HPDE6-E6E7 (cell line): ENCODE data around the gene ZDHHC14.
A peak's percentile ranks its signal among the peaks of the same experiment; 100 is the strongest.
"Not testable (repeated sequence)": the region's sequence is repeated elsewhere in the genome, so short reads cannot be mapped to it uniquely, and the experiment has no call there.

Source experiments
- DNase-seq: peaks from one replicate; pipeline ENCODE4 v3.0.0; 2011; ENCODE audit warnings: missing footprints; ENCODE audit errors: extremely low spot score

The ZDHHC14 gene

DNA sequence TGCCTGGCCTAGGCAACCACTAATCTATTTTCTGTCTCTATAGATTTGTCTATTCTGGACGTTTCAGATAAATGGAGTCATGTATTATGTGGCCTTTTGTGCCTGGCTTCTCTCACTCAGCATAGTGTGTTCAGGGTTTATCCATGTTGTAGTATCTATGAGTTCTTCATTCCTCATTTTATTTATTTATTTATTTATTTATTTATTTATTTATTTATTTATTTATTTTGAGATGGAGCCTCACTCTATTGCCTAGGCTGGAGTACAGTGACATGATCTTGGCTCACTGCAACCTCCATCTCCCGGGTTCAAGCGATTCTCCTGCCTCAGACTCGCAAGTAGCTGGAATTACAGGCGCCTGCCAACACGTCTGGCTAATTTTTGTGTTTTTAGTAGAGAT is 86.3 kb downstream of the ZDHHC14 start:
- DNase-seq: not testable (repeated sequence)

DNA sequence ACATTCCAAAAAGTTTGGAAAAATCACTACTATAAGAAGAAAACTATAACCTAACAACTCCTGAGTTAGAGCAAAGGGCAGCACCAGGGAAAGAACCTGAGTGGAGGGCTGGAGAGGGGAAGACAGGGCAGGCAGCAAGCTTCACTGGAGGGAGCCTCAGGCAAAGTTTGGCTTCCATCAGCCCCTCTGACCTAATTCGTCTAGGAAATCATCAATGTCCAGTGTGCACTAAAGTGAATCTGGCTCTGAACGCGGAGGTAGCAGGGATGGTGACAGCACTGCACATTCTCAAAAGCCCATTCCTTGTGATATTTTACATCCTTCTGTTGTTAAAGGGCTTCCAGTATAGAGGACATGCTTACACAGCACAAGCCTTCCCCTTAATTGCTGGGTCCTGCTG is 87.1 kb downstream of the ZDHHC14 start:
- no peak for DNase-seq

DNA sequence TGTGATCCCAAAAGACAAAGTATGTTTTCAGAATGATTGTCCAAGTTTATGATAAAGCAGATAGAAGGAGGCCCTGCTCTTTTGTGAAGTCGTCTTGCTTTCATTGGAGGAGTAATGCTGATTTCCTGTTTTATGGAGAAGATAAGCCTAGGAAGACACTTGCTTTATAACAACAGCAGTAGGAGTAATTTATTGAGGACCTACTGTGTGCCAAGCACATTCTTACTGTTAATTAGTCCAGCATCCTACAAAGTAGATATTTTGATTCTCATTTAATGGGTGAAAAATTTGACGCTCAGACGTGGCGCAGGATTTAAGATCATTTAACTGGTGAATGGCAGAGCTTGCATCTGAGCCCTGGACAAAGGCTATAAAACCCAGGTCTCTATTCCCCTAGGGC is 87.6 kb downstream of the ZDHHC14 start:
- DNase-seq: no peak

DNA sequence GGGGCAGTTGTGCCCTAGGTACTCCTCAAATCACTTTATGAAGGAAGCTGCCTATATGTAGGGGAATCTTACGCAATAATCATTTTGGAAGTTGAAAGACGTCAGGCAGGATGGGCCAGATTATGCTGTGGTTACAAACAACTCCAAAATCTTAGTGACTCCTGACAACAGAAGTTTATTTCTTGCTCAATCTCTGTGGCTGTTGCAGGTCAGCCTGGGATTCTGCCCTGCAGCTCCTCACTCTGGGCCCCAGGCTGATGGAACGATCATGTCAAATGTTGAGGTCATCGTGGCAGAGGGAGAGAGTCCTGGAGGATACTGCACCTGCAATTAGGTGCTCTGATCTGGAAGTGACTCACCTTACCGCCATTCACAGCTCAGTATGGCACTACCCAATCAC is 88.4 kb downstream of the ZDHHC14 start:
- peak; percentile 19 for DNase-seq

DNA sequence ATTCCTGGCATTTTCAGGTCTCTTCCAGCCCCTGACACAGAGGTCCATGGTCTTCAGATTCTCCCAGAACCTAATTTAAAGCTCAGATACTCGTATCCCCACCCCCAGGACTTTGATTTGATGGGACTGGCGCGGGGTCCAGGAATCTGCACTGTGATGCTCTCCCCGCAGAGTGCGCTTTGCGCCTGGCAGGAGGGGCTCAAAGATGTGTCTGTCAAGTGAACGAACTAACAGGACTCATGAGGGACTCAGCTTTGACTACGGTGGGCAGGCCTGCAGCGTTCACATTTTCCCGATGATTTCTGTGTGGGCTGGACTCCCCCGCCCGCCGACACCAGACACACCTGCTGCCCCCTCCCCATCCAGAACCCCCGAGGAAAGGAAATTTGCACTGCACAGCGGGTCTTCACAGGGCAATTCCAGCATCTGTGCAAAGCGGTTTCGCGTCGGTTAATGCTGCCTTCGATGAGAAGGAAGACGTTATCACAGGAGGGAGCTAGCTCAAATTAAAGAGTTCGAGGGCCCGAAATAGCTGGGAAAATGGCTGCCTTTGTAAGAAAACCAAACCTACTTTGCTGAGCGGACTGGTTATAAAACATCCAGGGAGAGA is 90.2 kb downstream of the ZDHHC14 start:
- DNase-seq: no peak

DNA sequence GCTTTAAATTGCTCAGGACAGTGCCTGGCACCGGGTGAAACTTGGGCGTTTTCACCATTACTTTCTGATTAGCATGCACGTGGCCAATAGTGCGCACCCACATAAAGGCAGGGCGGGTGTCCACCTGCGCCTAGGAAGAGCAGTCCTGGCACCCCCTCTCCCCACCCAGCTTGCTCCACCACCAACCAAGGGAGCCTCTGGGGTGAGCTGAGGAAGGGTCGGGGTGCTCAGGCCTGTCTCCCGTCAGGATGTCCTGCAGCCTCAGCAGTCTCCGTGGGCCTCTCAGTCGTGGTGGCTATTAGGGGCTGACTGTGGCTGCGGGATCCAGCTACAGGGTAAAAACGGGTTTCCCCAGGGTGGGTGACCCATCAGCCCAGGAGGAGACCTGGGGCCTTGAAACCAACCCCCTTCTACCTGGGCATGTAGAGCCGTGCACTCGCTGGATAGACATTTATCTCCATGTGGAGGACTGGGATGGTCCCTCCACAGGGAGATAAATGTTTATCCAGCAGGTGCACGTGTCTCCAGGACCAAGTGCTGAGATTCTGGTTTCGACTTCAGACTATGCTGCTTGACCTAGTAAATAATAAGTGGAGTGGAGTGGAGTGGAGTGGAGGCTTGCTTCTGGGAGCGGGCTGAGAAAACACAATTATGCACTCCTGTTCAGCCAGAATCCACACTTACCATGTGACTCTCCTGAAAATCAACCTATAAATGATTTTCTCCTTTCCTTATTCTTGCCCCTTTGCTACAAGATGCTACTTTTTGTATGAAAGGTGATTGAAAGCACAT is 91.1 kb downstream of the ZDHHC14 start:
- DNase-seq: no peak

DNA sequence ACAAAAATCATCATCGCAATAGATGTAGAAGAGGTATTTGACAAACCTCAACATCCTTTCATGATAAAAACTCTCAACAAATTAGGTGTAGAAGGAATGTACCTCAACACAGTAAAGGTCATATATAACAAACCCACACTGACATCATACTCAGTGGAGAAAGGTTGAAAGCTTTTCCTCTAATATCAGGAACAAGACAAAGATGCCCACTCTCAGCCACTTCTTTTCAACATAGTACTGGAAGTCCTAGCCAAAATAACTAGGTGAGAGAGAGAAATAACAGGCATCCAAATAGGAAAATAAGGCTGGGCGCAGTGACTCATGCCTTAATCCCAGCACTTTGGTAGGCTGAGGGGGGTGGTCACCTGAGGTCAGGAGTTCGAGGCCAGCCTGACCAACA is 95.8 kb downstream of the ZDHHC14 start:
- DNase-seq: no peak

DNA sequence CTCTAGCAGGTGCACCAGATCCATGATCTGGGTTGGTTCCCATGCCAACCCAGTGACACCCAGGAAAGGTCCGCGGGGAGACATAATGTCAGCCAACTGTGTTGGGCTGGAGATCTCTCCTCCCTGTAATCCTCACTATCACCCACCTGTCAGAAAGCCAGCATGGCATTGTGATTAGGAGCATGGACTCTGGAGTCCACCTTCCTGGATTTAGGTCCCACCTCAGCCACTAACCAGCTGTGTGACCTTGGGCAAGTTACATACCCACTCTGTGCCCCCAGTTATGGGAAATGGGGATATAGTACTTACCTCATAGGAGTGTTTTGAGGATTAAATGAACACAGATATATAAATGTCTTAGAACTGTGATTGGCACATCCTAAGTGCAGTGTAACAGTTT is 97.9 kb downstream of the ZDHHC14 start:
- no peak for DNase-seq

DNA sequence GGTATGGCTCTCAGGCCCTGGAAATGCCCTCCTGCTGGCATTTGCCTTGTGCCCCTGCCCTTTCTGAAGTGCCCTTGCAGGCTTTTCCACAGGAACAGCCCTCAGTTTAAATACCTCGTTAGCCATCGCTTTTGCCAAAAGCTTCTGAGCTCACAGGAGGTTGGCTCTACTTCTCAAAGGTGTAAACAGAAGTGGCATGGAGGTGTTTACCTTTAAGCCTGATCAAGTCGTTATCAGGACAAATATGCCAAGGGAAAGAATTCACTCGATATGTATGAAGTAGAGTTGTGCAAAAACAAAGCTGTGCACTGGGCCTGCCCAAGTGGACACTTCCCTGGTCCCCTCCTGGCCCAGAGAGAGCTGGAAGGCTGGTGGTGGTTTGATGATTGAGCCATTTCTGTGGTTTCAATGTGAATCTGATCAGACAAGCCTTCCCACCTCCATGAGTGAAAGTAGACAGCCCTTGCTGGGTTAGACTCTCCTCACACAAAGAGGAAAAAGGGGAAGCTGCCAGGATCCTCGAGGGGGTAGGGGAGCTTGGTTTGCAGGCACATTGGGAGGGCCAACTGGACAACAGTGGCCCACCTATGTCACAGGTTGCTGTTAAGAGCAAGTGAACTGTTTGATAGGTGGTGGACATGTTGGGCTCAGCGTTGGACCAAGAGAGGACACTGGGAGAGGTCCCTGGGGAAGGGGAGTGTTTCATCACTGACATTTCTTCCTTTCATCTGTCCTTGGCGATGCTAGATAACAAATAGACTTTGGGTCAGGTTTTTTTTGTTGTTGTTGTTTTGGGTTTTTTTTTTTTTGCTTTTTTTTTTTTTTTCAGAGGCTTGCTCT is 98.7 kb downstream of the ZDHHC14 start:
- no peak for DNase-seq

DNA sequence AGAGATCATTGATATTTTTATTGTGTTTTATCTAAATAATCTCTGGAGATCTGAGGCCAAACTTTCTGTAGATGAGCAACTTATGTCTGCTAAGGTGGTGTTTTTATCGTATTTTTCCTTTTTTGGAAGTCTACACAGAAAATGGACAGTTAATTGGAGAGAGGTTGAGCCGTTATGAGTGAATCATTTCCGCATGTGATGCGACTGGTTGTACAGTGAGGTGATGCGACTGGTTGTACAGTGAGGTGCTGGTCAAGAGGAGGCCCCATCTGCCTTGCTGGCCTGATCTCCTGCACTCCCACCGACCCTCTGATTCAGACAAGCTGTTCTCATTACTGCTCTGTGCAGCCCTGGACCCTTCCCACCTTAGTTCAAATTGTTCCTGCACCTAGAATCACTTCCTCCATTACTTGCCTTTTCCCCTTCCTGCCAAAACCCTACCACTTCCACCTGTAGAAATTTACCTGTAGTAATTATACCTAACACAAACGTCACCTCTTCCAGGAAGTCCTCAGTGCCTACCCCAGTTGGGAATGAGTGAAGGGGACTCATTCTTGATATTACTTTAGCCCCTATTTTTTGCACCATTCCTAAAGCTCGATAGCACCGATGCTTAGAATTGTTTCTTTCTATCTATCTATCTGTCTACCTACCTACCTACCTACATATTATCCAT is 100.3 kb downstream of the ZDHHC14 start:
- no peak for DNase-seq

DNA sequence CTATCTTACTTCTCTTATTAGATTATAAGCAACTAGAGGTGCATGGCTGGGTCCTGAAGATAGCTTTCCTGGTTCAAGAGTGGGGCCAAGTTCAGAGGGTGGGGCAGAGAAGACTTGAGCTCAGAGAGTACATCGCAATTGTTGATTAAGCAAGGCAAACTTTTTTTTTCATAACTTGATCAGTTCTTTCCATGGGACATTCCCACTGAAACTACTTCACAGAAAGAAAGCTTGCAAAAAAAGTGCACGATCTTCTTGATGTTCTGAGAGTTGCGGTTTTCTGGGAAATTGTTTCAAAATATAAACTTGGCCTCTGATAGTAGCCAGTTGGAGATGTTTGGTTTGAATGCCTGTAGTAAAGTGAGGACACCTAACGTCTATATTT is 100.9 kb downstream of the ZDHHC14 start:
- no peak for DNase-seq

DNA sequence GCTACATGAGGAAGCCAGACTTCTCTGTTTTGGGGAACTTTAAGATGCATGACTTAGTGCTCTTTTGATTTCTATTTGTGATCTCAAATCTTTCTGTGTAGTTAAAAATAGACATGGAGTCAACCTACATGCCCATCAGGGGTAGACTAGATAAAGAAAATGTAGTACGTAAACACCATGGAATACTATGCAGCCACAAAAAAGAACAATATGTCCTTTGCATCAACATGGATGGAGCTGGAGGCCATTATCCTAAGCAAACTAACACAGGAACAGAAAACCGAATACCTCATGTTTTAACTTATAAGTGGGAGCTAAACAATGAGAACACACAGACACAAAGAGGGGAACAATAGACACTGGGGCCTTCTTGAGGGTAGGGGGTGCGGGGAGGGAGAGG is 102.8 kb downstream of the ZDHHC14 start:
- DNase-seq: no peak

DNA sequence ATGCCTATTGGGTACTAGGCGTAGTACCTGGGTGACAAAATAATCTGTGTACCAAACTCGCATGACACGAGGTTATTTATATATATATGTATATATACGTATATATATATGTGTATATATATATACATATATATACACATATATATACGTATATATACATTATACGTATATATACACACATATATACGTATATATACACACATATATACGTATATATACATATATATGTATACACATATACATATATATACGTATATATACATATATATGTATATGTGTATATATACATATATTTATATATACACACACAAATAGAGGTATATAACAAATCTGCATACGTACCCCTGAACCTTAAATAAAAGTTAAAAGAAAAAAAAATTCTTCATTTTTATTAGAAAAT is 103.2 kb downstream of the ZDHHC14 start:
- DNase-seq: no peak

DNA sequence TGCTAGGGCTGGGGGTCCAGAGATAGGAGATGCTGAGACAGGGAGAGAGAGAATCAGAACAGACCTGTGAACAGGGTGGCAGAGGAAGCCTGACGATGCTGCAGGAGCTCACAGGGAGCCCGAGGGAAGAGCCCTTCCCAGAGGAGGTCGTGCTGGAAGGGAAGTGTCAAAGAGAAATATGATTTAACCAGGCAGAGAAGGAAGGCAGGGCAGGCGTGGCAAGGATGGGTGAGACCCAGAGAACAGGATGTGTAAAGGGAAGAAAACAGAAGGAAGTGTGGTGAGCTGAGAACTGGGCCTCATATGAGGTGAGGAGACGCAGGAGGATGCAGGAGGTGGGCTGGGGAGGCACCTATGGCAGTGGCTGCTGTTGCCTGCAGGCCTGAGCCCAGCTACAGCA is 105.6 kb downstream of the ZDHHC14 start:
- DNase-seq: no peak

DNA sequence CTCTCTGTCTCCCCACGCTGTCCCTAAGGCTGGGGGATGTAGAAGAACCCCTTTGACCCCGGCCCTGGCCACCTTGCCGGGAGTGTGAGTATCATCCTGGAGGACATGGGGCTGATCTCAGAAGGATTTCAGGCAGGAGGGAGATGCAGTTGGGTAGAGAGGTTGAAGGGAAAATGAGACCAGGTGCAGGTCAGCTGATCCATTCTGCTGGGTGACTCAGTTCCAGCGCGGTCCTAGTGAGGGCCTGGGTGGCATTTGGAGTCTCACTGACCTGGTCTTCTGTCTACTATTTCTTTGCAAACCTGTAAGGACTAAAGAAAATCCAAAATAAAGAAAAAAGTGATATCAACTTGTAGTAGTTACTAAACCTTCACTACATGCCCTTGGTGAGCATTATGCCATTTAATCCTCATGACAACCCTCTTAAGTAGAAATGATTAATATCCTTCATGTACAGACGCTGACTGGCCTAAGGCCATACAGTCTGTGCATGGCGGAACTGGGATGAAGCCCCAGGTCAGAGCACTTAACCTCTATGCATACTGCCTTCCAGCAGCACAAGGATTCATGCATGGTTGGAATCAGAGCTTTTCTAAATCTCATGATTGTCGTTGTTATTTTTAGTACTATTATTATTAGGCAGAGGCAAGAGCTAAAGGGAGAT is 106.3 kb downstream of the ZDHHC14 start:
- DNase-seq: no peak

DNA sequence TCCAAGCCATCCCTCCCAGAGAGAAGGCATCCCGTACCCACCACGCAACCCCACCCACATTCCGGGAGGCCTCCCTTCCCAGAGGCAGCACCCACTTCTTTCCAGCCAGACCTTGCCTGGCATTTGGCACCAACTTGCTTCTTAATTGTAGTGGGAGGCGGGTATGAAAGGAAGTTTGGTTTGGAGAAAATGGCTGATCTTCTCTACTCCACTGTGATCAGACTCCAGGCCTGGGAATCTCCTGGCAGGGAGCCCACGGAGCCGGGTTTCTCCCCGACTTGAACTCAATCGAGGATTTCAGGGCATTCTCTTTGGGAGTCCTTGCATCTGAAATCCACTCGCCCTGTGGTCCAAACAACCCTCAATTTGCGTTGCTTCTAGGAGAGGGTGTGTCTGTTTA is 107.1 kb downstream of the ZDHHC14 start:
- no peak for DNase-seq

DNA sequence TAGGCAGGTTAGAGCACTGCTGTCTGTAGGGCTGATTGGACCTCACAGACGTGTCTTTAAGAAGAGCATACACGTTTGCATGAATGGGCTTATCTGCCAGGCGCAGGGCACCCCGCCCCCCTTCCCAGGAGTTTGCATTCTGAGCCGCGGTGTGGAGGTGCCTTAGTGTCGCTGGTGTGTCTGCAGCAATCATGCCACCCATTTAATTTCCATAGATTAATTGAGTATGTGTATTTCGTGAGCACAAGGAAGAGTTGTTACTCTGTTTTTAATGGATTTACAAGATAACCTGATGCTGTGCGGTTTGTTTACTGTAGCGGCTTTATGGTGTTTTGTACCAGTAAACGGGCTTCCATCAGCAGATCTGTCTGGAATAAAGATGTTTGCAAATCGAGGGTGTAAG is 107.7 kb downstream of the ZDHHC14 start:
- DNase-seq: no peak

DNA sequence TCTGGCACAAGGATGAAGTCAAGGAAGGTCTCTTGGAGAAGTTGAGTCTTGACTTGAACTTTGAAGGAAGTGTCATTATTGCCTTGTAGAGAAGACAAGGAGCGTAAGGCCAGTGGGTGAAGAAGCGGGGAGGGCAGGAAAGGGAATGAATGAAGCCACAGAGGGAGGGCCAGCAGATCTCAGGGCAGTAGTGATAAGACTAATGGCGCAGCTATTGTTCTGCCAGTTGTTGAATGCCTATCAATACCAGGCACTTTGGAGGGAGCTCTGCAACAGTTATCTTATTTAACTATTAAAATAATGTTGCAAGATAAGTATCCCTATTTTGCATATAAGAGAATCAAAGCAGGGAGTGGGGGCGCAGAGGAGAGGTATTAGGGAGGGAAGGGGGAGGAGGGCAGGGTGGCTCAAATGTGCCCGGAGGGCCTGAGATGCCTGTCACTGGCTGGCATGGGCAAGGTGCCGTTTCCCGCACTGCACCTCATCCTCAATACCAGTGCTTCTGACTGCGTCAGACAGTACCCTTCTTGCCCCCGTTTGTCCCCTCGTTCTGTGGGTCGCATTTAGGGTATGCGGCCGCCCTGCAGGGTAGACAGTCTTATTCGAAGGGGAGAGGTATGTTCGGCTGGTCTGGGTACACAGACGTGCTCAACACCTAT is 109.8 kb downstream of the ZDHHC14 start:
- DNase-seq: no peak

DNA sequence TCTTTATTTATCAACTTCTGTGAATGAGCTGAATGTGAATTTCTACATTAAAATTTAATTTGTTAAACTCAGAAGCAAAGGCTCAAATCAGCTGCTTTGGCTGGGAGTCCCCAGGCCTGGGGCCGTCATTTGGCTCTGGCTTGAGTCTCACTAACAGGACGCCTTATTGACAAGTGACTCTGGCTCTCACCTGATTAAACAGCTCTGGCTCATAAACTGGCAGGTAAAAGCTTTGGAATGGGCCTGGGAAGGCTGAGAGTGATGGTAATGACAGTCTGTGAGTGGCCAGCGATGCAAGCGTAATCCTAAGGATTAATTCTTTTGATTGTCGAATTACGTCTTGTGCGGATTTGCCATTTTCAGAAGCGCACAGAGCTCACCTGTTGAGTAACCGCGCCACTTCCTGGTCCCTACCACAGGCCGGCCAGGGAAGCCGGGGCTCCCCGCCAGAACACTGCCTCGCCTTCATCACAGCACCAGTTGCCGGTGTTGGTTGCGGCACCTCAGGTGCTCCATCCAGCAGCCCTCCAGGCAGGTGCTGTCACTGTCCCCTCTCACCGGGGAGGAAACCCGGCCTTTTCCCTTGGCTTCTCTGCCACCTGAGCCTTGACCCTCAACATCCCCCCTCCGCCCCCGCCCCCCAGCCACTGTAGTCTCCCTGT is 110.7 kb downstream of the ZDHHC14 start:
- no peak for DNase-seq

DNA sequence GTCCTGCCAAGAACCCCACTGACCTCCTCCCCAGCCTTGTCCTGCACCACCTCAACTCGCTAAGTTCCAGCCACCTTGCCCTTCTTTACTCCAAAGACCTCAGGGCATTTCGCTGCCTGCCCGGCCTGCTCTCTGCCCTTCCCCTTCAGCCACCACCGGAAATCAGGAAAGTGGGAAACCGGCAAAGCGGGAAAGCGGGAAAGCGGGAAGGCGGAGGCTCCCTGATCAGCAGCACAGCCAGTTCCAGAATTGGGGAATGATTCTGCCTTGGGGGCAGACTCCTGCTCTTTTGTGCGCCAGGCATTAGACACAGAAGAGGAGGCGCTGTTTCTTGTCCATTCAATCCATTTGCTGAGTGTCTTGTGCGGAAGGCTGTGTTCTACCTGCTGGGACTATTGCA is 111.3 kb downstream of the ZDHHC14 start:
- no peak for DNase-seq

DNA sequence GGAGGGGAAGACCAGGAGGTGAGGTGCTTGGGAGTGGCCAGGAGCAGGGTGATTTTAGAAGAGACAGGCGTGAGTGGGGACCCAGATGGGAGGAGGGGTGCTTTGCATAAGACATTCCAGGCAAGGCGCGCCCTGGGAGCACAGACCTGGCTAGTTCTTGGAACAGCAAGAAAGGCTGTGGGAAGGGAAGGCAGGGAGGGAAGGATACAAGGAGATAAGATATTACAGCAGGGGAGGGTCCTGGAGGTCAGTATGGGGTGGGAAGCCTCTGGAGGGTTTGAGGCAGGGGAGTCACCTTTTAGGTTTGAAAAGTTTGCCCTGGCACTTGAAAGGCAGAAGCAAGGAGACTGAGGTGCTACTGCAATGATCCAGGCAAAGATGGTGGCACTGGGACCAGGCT is 111.8 kb downstream of the ZDHHC14 start:
- no peak for DNase-seq
